GM12878 (cell line): ENCODE measurements around the gene ANKRD13A. TPM values are rescaled to one million over a fixed set of nuclear protein-coding genes. Genes with fewer than 3 reads are reported as not detected.

Experiments used
- BMI1 ChIP-seq: fragments of 450-650 bp; IDR thresholded peaks from 2 replicates; pipeline ENCODE4 v1.6.1; 2016; ENCODE audit warnings: mild to moderate bottlenecking, moderate library complexity, borderline replicate concordance
- CHD4 ChIP-seq: fragments of 200-600 bp; sonication (generic); IDR thresholded peaks from 2 replicates; pipeline ENCODE4 v1.6.1; 2016; ENCODE audit warnings: mild to moderate bottlenecking
- EP300 ChIP-seq, 2 experiments: fragments of 150-350 bp in 1 of 2; IDR thresholded peaks; 2 replicates each; pipeline ENCODE4 v1.6.1; 2011 to 2012; ENCODE audit warnings: low read depth in 2 of 2, low read length in 2 of 2, borderline replicate concordance in 1 of 2, improper control_type of control experiment in 1 of 2, inconsistent platforms in 1 of 2; ENCODE audit not compliant: control insufficient read depth in 1 of 2
- POU2F2 ChIP-seq: IDR thresholded peaks from 3 replicates; pipeline ENCODE4 v1.6.1; 2011; ENCODE audit warnings: low read depth, mild to moderate bottlenecking, low read length, borderline replicate concordance
- SIN3A ChIP-seq: IDR thresholded peaks from 2 replicates; pipeline ENCODE4 v1.6.1; 2012; ENCODE audit warnings: low read depth, low read length, improper control_type of control experiment
- SRF ChIP-seq, 2 experiments: IDR thresholded peaks; 2 replicates each; pipeline ENCODE4 v1.6.1; 2011; ENCODE audit warnings: low read depth in 2 of 2, low read length in 2 of 2, mild to moderate bottlenecking in 1 of 2, moderate library complexity in 1 of 2
- TBL1XR1 ChIP-seq: IDR thresholded peaks from 2 replicates; pipeline ENCODE4 v1.6.1; 2012; ENCODE audit warnings: low read depth, low read length, improper control_type of control experiment
- polyA plus RNA-seq, 11 experiments: library from polyadenylated mRNA; depleted of rRNA in 4 of 11; unstranded in 6 of 11; stranded (reverse) in 5 of 11; fragments of >200 nt; fragmentation: Nextera tagmentation in 4 of 11; fragmentation: Illumina TruSeq in 1 of 11; extraction: Ambion mirVana in 4 of 11; extraction: Trizol in 1 of 11; gene quantifications; 1 replicate in 1 of 11; 2 replicates in 10 of 11; pipeline versions ENCODE4 v1.2.1 to v1.2.3, GENCODE V29; 2011 to 2016; ENCODE audit warnings: inconsistent platforms in 2 of 11, missing spikeins in 2 of 11, low read depth in 1 of 11
- total RNA-seq, 4 experiments: library from RNA; depleted of rRNA in 3 of 4; stranded (reverse); fragments of >200 nt in 3 of 4; fragmentation: Illumina TruSeq in 1 of 4; extraction: Trizol in 1 of 4; gene quantifications; 2 replicates each; pipeline versions ENCODE4 v1.2.1 to v1.2.3, GENCODE V29; 2013 to 2021
- TF ChIP-seq, protein P1 (sequence below): IDR thresholded peaks from 2 replicates; pipeline ENCODE4 v1.6.1; 2012; ENCODE audit warnings: low read depth, low read length, improper control_type of control experiment
- TF ChIP-seq, protein P2 (sequence below): IDR thresholded peaks from 2 replicates; pipeline ENCODE4 v1.6.1; 2012; ENCODE audit warnings: low read depth, low read length, improper control_type of control experiment
- TF ChIP-seq, protein P3 (sequence below): fragments of 450-650 bp; IDR thresholded peaks from 2 replicates; pipeline ENCODE4 v1.6.1; 2017; ENCODE audit warnings: mild to moderate bottlenecking, low read depth, inconsistent platforms; ENCODE audit not compliant: poor library complexity, severe bottlenecking
- TF ChIP-seq, protein P4 (sequence below): IDR thresholded peaks from 2 replicates; pipeline ENCODE4 v1.6.1; 2011; ENCODE audit warnings: borderline replicate concordance, low read depth, mild to moderate bottlenecking, moderate library complexity, low read length; ENCODE audit not compliant: insufficient read depth, poor library complexity, severe bottlenecking
- TF ChIP-seq, protein P5 (sequence below): fragments of 450-650 bp; IDR thresholded peaks from 2 replicates; pipeline ENCODE4 v1.6.1; 2018; ENCODE audit warnings: borderline replicate concordance, mild to moderate bottlenecking; ENCODE audit not compliant: partially characterized antibody

Gene ANKRD13A
- total and polyA plus RNA-seq, 10 of the 15 experiments (the other 5 are each of a cell fraction or from before 2014, with no cell fraction given) = 10.2 to 93.4 (median 76.5) TPM

DNA sequence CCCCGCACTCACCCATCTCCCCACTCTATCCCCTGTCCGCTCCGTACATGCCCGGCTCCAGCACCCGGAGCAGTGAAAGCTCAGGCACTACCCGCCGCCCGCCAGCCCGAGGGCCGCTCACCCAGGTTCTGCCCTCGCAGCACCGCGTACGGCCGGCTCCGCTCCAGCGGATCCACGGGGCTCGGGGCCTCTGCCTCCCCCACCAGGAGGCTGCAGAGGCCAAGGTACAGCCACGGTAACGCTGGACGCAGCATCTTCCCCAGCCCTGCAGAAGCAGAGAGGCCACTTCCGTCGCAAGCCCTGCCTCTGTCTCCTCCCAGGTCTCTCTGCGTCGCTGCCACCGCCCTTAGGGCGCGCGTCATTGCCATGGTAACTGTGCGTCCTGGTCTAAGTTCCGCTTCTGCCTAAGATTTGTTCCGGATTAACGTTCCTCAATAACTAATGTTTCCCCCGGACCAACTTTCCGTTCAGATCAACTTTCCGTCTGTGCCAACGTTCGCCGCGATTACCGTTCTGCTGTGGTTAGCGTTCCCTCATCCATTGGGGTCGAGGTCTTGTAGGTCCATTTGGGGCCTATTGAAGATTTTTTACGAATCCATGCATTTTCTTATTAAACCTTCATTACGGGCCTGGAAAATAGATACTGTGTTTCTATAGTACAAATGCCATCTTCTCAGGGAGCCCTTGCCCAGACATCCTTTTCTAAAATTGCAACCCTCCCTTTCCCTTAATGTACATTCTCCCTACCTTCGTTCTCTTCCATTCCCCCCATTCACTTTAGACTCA is 49.2 kb downstream of the ANKRD13A start, which contains the start of gene C12orf76 (continued):
- TF ChIP-seq, protein P1, sequence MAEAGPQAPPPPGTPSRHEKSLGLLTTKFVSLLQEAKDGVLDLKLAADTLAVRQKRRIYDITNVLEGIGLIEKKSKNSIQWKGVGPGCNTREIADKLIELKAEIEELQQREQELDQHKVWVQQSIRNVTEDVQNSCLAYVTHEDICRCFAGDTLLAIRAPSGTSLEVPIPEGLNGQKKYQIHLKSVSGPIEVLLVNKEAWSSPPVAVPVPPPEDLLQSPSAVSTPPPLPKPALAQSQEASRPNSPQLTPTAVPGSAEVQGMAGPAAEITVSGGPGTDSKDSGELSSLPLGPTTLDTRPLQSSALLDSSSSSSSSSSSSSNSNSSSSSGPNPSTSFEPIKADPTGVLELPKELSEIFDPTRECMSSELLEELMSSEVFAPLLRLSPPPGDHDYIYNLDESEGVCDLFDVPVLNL = no peak
- no peak for TF ChIP-seq EP300 (IDR thresholded peaks at IDR 0.05; ENCODE audit: borderline replicate concordance in 1 of 2, control insufficient read depth in 1 of 2, low read depth in 2 of 2, low read length in 2 of 2)
- TF ChIP-seq, protein P2, sequence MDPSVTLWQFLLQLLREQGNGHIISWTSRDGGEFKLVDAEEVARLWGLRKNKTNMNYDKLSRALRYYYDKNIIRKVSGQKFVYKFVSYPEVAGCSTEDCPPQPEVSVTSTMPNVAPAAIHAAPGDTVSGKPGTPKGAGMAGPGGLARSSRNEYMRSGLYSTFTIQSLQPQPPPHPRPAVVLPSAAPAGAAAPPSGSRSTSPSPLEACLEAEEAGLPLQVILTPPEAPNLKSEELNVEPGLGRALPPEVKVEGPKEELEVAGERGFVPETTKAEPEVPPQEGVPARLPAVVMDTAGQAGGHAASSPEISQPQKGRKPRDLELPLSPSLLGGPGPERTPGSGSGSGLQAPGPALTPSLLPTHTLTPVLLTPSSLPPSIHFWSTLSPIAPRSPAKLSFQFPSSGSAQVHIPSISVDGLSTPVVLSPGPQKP = peak; percentile 85
- TF ChIP-seq SRF (IDR thresholded peaks at IDR 0.05; ENCODE audit: low read depth in 2 of 2, low read length in 2 of 2) = peak in 1 of 2 experiments; percentile 68; a peak in 2 of 4 replicates
- TF ChIP-seq, protein P3, sequence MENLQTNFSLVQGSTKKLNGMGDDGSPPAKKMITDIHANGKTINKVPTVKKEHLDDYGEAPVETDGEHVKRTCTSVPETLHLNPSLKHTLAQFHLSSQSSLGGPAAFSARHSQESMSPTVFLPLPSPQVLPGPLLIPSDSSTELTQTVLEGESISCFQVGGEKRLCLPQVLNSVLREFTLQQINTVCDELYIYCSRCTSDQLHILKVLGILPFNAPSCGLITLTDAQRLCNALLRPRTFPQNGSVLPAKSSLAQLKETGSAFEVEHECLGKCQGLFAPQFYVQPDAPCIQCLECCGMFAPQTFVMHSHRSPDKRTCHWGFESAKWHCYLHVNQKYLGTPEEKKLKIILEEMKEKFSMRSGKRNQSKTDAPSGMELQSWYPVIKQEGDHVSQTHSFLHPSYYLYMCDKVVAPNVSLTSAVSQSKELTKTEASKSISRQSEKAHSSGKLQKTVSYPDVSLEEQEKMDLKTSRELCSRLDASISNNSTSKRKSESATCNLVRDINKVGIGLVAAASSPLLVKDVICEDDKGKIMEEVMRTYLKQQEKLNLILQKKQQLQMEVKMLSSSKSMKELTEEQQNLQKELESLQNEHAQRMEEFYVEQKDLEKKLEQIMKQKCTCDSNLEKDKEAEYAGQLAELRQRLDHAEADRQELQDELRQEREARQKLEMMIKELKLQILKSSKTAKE = peak; percentile 25
- TF ChIP-seq TBL1XR1 = peak; percentile 87
- no peak for TF ChIP-seq CHD4
- TF ChIP-seq, protein P4, sequence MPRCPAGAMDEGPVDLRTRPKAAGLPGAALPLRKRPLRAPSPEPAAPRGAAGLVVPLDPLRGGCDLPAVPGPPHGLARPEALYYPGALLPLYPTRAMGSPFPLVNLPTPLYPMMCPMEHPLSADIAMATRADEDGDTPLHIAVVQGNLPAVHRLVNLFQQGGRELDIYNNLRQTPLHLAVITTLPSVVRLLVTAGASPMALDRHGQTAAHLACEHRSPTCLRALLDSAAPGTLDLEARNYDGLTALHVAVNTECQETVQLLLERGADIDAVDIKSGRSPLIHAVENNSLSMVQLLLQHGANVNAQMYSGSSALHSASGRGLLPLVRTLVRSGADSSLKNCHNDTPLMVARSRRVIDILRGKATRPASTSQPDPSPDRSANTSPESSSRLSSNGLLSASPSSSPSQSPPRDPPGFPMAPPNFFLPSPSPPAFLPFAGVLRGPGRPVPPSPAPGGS = no peak
- peak; percentile 99 for TF ChIP-seq BMI1
- TF ChIP-seq SIN3A = peak; percentile 98
- TF ChIP-seq, protein P5, sequence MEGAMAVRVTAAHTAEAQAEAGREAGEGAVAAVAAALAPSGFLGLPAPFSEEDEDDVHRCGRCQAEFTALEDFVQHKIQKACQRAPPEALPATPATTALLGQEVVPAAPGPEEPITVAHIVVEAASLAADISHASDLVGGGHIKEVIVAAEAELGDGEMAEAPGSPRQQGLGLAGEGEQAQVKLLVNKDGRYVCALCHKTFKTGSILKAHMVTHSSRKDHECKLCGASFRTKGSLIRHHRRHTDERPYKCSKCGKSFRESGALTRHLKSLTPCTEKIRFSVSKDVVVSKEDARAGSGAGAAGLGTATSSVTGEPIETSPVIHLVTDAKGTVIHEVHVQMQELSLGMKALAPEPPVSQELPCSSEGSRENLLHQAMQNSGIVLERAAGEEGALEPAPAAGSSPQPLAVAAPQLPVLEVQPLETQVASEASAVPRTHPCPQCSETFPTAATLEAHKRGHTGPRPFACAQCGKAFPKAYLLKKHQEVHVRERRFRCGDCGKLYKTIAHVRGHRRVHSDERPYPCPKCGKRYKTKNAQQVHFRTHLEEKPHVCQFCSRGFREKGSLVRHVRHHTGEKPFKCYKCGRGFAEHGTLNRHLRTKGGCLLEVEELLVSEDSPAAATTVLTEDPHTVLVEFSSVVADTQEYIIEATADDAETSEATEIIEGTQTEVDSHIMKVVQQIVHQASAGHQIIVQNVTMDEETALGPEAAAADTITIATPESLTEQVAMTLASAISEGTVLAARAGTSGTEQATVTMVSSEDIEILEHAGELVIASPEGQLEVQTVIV = peak; percentile 67
- TF ChIP-seq POU2F2 = peak; percentile 86; the same call in 2 of the 3 replicates
- TF ChIP-seq, all 136 proteins: peak for 75
